ENCODE results near the gene OS9. TPM values are rescaled to one million over a fixed set of nuclear protein-coding genes. Genes with fewer than 3 reads are reported as not detected.
"Not testable (repeated sequence)": the region's sequence is repeated elsewhere in the genome, so short reads cannot be mapped to it uniquely, and the experiment has no call there.

The OS9 gene, protein sequence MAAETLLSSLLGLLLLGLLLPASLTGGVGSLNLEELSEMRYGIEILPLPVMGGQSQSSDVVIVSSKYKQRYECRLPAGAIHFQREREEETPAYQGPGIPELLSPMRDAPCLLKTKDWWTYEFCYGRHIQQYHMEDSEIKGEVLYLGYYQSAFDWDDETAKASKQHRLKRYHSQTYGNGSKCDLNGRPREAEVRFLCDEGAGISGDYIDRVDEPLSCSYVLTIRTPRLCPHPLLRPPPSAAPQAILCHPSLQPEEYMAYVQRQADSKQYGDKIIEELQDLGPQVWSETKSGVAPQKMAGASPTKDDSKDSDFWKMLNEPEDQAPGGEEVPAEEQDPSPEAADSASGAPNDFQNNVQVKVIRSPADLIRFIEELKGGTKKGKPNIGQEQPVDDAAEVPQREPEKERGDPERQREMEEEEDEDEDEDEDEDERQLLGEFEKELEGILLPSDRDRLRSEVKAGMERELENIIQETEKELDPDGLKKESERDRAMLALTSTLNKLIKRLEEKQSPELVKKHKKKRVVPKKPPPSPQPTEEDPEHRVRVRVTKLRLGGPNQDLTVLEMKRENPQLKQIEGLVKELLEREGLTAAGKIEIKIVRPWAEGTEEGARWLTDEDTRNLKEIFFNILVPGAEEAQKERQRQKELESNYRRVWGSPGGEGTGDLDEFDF
- total RNA-seq: 10 to 100 TPM; 77.3 to 83.5 TPM

DNA sequence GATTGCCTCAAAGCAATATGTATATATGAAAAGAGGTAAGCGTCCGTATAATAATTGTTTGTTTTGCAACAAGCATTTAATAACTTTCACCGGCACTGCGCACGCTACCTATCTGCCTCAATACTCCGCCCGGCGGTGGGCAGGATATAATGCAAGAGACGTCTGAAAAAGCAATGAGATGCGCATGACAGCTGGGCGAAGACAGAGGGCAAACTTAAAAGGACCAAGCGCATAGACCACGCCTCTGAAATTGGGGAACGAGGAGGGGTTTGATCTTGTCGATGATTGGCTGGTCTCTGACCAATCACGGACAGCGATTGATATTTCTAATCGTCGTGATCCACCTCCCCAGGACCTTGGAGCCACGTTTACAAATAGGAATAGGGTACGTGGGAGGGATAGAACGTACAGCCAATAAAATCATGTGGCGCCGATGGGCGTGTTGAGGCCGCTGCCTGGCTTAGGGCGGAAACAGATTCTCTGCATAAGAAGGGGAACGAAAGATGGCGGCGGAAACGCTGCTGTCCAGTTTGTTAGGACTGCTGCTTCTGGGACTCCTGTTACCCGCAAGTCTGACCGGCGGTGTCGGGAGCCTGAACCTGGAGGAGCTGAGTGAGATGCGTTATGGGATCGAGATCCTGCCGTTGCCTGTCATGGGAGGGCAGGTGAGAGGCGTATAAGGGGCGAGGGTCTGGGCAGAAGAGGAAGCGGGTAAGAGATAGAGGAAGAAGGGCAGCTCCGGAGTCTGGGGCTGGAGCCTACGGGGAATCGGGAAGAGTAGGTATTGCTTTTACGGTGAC is at the start of gene OS9:
Gene OS9 (plus strand): TSS at position 474 of the 800 bp plus-strand sequence. CDS start 30 bp downstream, at position 504.
- POLR2A ChIA-PET: interaction anchor here (0.5 to 1.4 kb wide), 5 partner anchors 48 to 599 kb away, joined by 3 to 4 read pairs (median 4); no protein-coding TSS in a partner anchor
- CTCF ChIA-PET: interaction anchor here (0.6 to 1.7 kb wide), 9 partner anchors 47 to 110 kb away, joined by 3 to 6 read pairs (median 3); partner anchors contain the start of gene B4GALNT1

- POLR2A ChIA-PET: not testable (repeated sequence)
Measured at GRCh38 chr12:57645990-57646658, 47.8 kb upstream of the OS9 start.

GRCh38 chr12:57646659-57647049 is 47.3 kb upstream of the OS9 start:
- CTCF ChIA-PET: interaction anchor here (0.7 kb wide), 2 partner anchors 14 to 226 kb away, joined by 3 read pairs; partner anchors contain the start of gene B4GALNT1
- POLR2A ChIA-PET: not testable (repeated sequence)

More at GRCh38 chr12:57645990-57646658, 47.8 kb upstream of the OS9 start:
- CTCF ChIA-PET: interaction anchor here (0.7 kb wide), 2 partner anchors 13 to 225 kb away, joined by 3 read pairs; partner anchors contain the start of gene B4GALNT1

DNA sequence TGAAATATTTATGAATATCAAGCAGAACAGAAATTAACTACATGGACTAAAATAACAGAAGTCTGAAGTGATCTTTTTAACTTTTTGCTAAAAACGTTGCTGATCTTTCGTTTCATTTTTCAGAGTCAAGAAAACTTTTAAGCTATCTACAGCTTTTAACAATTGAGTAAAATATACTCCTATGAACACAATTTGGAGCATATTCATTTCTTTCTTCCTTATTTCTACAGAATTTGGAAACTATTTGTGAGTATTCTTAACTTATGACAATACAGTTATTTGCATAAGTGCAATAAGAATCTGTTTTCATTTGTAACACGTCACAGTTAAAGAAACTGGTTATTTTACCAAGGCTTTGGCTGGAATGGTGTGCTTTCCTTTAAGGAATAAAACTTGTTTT is 39.9 kb upstream of the OS9 start:
- ChIA-PET CTCF (no interaction called here), POLR2A (no interaction called here)

- CTCF ChIA-PET: no interaction called here
- POLR2A ChIA-PET: no interaction called here
Measured at GRCh38 chr12:57655541-57656240, 38.2 kb upstream of the OS9 start.

DNA sequence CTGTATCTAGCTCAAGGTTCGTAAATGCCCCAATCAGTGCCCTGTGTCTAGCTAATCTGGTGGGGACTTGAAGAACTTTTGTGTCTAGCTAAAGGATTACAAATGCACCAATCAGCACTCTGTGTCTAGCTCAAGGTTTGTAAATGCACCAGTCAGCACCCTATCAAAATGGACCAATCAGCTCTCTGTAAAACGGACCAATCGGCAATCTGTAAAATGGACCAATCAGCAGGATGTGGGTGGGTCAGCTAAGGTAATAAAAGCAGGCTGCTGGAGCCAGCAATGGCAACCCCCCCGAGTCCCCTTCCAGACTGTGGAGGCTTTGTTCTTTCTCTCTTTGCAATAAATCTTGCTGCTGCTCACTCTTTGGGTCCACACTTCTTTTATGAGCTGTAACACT is 37.5 kb upstream of the OS9 start:
- CTCF ChIA-PET, POLR2A ChIA-PET: not testable (repeated sequence)

GRCh38 chr12:57657744-57658143 is 36.2 kb upstream of the OS9 start:
- CTCF ChIA-PET: interaction anchor here (1.3 kb wide), 1 partner anchor 133 kb away, joined by 3 read pairs; no protein-coding TSS in a partner anchor
- POLR2A ChIA-PET: no interaction called here

DNA sequence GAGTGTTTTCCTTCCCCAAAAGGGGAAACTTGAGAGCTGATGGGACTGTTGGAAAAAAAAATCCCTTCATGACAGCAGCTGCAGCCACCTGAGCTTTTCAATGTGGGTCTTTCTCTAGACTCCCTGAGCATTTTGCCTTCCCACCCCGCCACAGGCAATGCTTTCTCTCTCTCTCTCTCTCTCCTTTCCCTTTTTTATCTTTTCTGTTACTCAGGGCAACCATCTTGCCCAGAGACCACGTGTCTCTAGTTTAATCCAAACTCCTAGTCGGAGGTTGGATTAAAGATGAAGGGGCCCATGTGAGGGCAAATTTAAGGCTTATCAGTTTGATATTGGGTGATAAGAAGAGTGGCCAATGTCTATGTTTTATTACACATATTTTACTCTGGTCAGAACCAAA is 35.0 kb upstream of the OS9 start:
- ChIA-PET CTCF (interaction anchor here (1.4 kb wide), 1 partner anchor 20 kb away, joined by 3 read pairs; no protein-coding TSS in a partner anchor), POLR2A (no interaction called here)

DNA sequence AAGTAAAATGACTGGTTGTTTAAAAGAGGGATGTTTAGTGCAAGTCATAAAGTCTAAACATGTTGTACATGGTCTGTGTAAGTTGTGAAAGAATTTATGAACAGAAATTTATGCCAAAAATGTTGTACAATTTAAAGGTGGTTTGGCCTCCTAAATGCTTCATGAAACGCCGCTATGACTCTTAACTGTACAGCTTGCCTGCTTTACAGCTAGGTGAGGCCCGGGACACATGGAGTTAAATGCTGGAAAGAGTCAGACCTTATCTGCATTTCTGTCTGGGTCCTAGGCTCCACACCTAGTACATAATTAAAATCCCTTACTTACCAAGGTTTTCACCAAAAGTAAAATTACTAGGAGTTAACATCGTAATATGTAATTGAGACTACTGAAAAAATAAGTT is 32.6 kb upstream of the OS9 start:
- POLR2A ChIA-PET: no interaction called here
- CTCF ChIA-PET: no interaction called here

- POLR2A ChIA-PET, CTCF ChIA-PET: not testable (repeated sequence)
Measured at GRCh38 chr12:57665066-57665820, 28.7 kb upstream of the OS9 start.

DNA sequence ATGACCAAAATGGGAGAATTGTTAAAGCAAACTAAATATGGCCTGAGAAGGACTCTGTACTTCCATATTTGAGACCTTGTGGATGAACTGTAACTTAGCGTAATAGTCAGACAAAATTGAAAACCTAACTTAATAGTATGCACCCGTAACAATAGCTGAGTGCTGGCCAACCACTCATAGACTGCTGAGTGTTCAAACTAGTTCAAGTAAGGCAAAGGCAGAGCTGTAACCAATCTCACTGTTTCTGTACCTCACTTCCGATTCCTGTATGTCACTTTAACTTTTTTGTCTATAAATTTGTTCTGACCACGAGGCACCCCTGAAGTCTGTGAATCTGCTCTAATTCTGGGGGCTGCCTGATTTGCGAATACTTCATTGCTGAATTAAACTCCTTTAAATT is 27.0 kb upstream of the OS9 start:
- ChIA-PET POLR2A (no interaction called here), CTCF (interaction anchor here (0.6 kb wide), 1 partner anchor 484 kb away, joined by 4 read pairs; no protein-coding TSS in a partner anchor)

DNA sequence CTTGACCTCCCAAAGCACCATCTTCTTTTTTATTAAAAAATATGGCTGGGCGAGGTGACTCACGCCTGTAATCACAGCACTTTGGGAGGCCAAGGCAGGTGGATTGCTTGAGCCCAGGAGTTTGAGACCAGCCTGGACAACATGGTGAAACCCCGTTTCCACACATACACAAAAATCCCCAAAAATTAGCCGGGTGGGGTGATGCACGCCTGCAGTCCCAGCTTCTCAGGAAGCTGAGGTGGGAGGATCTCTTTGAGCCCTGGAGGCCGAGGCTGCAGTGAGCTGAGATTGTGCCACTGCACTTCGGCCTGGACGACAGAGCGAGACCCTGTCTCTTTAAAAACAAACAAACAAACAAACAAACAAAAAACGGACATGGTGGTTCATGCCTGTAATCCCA is 24.2 kb upstream of the OS9 start:
- CTCF ChIA-PET, POLR2A ChIA-PET: not testable (repeated sequence)

DNA sequence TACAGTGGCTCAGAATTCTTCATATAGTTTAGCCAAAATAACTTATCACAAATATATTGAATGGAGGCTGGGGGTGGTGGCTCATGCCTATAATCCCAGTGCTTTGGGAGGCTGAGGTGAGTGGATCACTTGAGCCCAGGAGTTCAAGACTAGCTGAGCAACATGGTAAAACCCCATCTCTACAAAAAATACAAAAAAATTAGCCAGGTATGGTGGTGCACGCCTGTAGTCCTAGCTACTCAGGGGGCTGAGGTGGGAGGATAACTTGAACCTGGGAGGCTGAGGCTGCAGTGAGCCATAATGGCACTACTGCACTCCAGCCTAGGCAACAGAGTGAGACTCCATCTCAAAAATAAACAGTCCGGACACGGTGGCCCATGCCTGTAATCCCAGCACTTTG is 22.1 kb upstream of the OS9 start:
- CTCF ChIA-PET, POLR2A ChIA-PET: not testable (repeated sequence)

GRCh38 chr12:57672801-57673200 is 21.1 kb upstream of the OS9 start:
- ChIA-PET POLR2A (interaction anchor here (0.7 kb wide), 1 partner anchor 100 kb away, joined by 6 read pairs; no protein-coding TSS in a partner anchor), CTCF (no interaction called here)

DNA sequence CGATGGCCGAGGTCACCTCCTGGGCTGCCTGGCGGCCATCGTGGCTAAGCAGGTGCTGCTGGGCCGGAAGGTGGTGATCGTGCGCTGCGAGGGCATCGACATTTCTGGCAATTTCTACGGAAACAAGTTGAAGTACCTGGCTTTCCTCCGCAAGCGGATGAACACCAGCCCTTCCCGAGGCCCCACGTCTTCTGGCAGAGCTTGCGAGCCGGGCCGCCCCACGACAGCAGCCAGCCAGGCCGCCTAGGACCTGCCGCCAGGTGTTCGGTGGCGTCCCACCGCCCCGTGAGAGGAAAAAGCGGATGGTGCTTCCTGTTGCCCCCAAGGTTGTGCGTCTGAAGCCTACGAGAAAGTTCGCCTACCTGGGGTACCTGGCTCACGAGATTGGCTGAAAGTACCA is 19.2 kb upstream of the OS9 start:
- CTCF ChIA-PET: no interaction called here
- POLR2A ChIA-PET: no interaction called here

GRCh38 chr12:57677947-57678346 is 16.0 kb upstream of the OS9 start:
- POLR2A ChIA-PET: interaction anchor here (1.1 kb wide), 1 partner anchor 47 kb away, joined by 3 read pairs; no protein-coding TSS in a partner anchor
- CTCF ChIA-PET: not testable (repeated sequence)

DNA sequence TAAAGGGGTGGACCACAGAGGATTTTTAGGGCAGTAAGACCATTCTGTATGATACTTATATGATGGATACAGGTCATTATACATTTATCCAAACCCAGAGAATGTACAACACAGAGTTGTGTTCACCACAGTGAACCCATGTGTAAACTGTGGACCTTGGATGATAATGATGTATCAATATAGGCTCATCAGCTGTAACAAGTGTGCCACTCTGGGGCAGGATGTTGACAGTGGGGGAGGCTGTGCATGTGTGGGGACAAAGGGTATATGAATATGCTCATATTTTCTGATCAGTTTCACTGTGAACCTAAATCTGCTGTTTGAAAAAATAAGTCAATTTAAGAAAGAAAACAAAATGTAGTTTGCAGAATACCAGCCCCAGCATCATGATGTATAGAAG is 14.2 kb upstream of the OS9 start:
- ChIA-PET POLR2A (no interaction called here), CTCF (no interaction called here)

DNA sequence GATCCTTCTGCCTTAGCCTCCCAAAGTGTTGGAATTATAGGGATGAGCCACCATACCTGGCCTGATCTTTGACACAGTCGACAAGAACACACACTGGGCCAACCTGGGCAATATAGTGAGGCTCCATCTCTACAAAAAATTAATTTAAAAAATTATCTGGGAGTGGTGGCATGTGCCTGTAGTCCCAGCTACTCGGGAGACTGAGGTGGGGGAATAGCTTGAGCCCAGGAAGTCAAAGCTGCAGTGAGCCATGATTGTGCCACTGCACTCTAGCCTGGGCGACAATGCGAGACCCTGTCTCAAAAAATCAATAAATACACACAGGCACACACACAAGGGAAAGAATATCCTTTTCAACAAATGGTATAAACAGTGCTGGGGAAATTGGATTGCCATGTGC is 6.1 kb upstream of the OS9 start:
- ChIA-PET CTCF (no interaction called here), POLR2A (no interaction called here)
